A673 (cell line): ENCODE measurements around the gene DENND1A. TPM values are rescaled to one million over a fixed set of nuclear protein-coding genes. Genes with fewer than 3 reads are reported as not detected.

Experiments used
- BruUV-seq: library from RNA; stranded (reverse); fragments of 400-500 nt; replicated peaks from 2 replicates; lab custom pipeline; 2021; lab: Mats Ljungman, UMichigan
- CTCF ChIA-PET: fragments of 300-600 bp; sonication (Branson Sonifier 250); formaldehyde crosslinking; loops from one replicate; lab custom pipeline; 2022; ENCODE audit warnings: antibody characterized with exemption; lab: Charles Lee
- POLR2A ChIA-PET: fragments of 300-600 bp; sonication (Branson Sonifier 250); formaldehyde crosslinking; loops from one replicate; lab custom pipeline; 2022; ENCODE audit warnings: antibody characterized with exemption; ENCODE audit not compliant: low non-redundant PET; lab: Charles Lee
- DNase-seq: peaks from one replicate; pipeline ENCODE4 v3.0.0-alpha.2; 2015; ENCODE audit warnings: low spot score
- H3K27ac ChIP-seq: fragments of 200-600 bp; sonication (generic); 2 replicates; pipeline ENCODE4 v1.5.1; 2016; ENCODE audit warnings: mixed run types, low read depth, mild to moderate bottlenecking, mixed read lengths, antibody characterized with exemption, low read length; ENCODE audit not compliant: poor library complexity, severe bottlenecking
- H3K27me3 ChIP-seq: fragments of 200-600 bp; sonication (generic); replicated peaks from 2 replicates; pipeline ENCODE4 v1.6.1; 2017; ENCODE audit warnings: mixed run types, low read depth, mild to moderate bottlenecking, mixed read lengths, antibody characterized with exemption, low read length; ENCODE audit not compliant: insufficient read depth, poor library complexity
- H3K36me3 ChIP-seq: fragments of 200-600 bp; sonication (generic); 2 replicates; pipeline ENCODE4 v1.6.1; 2016; ENCODE audit warnings: mixed run types, mild to moderate bottlenecking, mixed read lengths, antibody characterized with exemption, low read length; ENCODE audit not compliant: insufficient read depth, poor library complexity, severe bottlenecking
- H3K4me1 ChIP-seq: fragments of 200-600 bp; sonication (generic); 2 replicates; pipeline ENCODE4 v1.6.1; 2017; ENCODE audit warnings: mixed run types, mild to moderate bottlenecking, mixed read lengths, antibody characterized with exemption, low read length; ENCODE audit not compliant: insufficient read depth, poor library complexity, severe bottlenecking
- H3K4me3 ChIP-seq: fragments of 200-600 bp; sonication (generic); 2 replicates; pipeline ENCODE4 v1.5.1; 2016; ENCODE audit warnings: low read depth, mixed run types, mild to moderate bottlenecking, mixed read lengths, low read length; ENCODE audit not compliant: poor library complexity, severe bottlenecking
- H3K9me3 ChIP-seq: fragments of 200-600 bp; sonication (generic); 2 replicates; pipeline ENCODE4 v1.6.1; 2016; ENCODE audit warnings: mixed run types, low read depth, mild to moderate bottlenecking, mixed read lengths, antibody characterized with exemption, low read length; ENCODE audit not compliant: poor library complexity, severe bottlenecking
- EZH2 ChIP-seq: fragments of 200-600 bp; sonication (generic); IDR thresholded peaks from 2 replicates; pipeline ENCODE4 v1.6.1; 2017; ENCODE audit warnings: borderline replicate concordance, low read depth, mild to moderate bottlenecking, mixed read lengths, antibody characterized with exemption, low read length; ENCODE audit not compliant: poor library complexity, severe bottlenecking
- intact Hi-C: fragments of 100-400 bp; cut with micrococcal nuclease; formaldehyde crosslinking; loops from one replicate; pipeline ENCODE4 v1.10.0; 2022; ENCODE audit not compliant: unreplicated experiment
- total RNA-seq: library from RNA; stranded (reverse); gene quantifications from 2 replicates; pipeline ENCODE4 v1.2.3, GENCODE V29; 2021
- TF ChIP-seq, protein P1 (sequence below): fragments of 300-800, 200-600 bp; sonication (generic); conservative IDR thresholded peaks from 2 replicates; pipeline ENCODE4 v1.5.1; 2017; ENCODE audit warnings: low read depth, mild to moderate bottlenecking, antibody characterized with exemption, low read length, moderate library complexity, mixed read lengths

DENND1A gene
- total RNA-seq, 1 experiment from 2014 or later = 12.0 TPM

DNA sequence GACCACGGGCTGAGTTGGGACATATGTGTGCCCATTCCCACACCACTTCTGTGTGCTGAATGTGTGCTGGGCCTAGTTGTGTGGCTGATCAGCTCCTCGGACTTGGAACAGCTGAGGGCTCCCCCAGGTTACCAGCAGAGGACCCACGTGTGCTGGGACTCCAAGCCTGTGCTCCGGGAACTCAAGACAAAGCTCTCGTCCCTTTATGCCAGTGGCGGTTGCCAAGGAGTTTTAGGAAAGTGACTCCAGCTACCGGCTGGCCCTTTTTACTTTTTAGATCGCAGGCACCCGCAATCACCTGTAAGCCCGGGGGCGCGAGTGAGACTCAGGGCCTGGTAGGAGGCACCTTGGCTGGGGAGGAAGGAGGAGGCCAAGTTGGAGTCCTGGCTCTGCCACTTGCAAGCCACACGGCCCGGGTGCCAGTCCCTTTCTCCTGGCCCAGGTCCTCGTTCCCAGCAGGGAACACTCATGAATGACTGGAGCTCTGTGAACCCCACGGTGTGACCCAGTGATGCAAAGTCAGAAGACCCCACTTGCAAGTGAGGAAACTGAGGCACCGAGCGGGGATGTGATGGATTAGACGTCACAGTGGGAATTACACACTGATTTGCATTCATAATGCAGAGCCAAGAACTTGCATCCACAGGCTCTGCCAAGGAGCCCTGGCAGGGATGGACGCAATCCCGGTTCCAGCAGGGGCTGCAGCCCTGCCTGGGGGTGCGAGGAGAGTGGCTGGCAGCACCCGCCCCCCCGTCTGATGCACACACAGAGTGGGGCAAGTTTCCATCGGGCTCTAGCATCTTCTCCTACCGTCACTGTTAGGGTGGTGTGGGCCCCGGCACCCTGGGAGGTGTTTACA, 547.0 kb downstream of the DENND1A start:
- Histone ChIP-seq H3K9me3 (no peaks in the 10 kb centered on the region), H3K4me1 (no peaks in the 10 kb centered on the region), H3K27me3 (no peaks in the 10 kb centered on the region), H3K36me3 (no peaks in the 10 kb centered on the region), H3K4me3 (no peak overlapping the region), H3K27ac (no peak overlapping the region)
- BruUV-seq = no TSS peak
- intact Hi-C loops = loop anchor here (10.0 kb wide), 1 partner anchor 918 kb away; no protein-coding TSS in a partner anchor
- DNase-seq = no peak
- ChIA-PET CTCF (no interaction called here), POLR2A (no interaction called here)
- no peak for TF ChIP-seq EZH2
- TF ChIP-seq, protein P1, sequence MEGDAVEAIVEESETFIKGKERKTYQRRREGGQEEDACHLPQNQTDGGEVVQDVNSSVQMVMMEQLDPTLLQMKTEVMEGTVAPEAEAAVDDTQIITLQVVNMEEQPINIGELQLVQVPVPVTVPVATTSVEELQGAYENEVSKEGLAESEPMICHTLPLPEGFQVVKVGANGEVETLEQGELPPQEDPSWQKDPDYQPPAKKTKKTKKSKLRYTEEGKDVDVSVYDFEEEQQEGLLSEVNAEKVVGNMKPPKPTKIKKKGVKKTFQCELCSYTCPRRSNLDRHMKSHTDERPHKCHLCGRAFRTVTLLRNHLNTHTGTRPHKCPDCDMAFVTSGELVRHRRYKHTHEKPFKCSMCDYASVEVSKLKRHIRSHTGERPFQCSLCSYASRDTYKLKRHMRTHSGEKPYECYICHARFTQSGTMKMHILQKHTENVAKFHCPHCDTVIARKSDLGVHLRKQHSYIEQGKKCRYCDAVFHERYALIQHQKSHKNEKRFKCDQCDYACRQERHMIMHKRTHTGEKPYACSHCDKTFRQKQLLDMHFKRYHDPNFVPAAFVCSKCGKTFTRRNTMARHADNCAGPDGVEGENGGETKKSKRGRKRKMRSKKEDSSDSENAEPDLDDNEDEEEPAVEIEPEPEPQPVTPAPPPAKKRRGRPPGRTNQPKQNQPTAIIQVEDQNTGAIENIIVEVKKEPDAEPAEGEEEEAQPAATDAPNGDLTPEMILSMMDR = no peak

DNA sequence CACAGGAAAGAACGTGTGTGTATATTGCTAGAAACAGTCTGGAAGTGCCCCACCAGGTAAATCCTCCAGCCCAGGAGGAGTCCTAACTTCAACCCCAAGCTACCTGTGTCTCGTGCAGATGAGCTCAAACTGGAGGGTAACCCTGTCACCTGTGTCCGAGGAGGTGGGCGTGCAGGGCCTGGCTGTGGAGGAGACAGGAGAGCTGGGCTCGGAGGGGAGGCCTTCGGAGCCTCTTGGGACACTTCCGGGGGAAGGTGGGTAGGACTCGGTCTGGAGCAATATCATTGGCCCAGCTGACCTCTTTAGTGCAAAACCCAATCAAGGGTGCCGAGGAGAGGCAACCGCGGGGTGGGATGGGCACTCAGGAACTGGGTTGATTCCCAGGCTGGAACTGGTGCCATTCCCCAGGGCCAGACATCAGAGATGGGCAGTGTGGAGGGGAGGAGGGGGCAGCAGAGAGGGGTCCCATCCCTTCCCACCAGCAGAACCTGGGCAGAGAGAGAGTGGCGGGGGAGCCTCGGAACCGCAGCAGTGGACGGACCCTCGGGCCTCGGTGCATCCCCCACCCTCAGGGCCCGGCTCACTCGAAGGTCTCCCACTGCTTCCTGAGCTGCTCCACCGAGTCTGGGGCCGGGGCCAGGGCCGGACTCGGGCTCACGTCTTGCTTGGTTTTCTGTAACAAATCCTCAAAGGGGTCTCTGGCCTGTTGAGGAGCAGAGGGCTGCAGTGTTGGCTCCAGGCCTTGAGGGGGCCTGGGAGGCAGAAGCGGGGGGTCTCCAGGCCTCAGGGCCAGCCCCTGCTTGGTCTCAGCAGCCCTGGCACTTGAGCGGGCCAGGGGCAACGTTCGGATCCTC, 548.8 kb downstream of the DENND1A start:
- ChIA-PET POLR2A (no interaction called here), CTCF (no interaction called here)

More for the DNA sequence above, 548.8 kb downstream of the DENND1A start:
- DNase-seq = no peak
- intact Hi-C loops = loop anchor here (10.0 kb wide), 1 partner anchor 916 kb away; no protein-coding TSS in a partner anchor
- BruUV-seq = no TSS peak
- Histone ChIP-seq H3K27ac (no peak overlapping the region), H3K27me3 (no peaks in the 10 kb centered on the region), H3K9me3 (no peaks in the 10 kb centered on the region), H3K4me3 (no peak overlapping the region), H3K36me3 (no peaks in the 10 kb centered on the region), H3K4me1 (no peaks in the 10 kb centered on the region)
- TF ChIP-seq, protein P1 = no peak
- no peak for TF ChIP-seq EZH2
